Activated T-helper 2 cell treated with anti-CD3 and anti-CD28 coated beads, Interferon-gamma antibody, Interleukin-2, Interleukin-4, amounts not matched to agents 10 μg/mL and 5 μg/mL and 100 μg/mL, durations not matched to agents 14 hours and 24 hours and 36 hours (primary cell): Measurements from ENCODE around the gene GARIN3. TPM values are rescaled to one million over a fixed set of nuclear protein-coding genes. Genes with fewer than 3 reads are reported as not detected.

Experiments
- DNase-seq: peaks from one replicate; pipeline ENCODE4 v3.0.0; 2021; ENCODE audit warnings: low spot score
- H3K27ac Mint-ChIP-seq: one replicate; pipeline ENCODE4 v1.8.0; 2021; ENCODE audit warnings: mixed read lengths
- H3K27me3 Mint-ChIP-seq: one replicate; pipeline ENCODE4 v1.8.0; 2021; ENCODE audit warnings: low read depth, mixed read lengths
- H3K36me3 Mint-ChIP-seq: one replicate; pipeline ENCODE4 v1.8.0; 2021; ENCODE audit warnings: low read depth, mixed read lengths
- H3K4me1 Mint-ChIP-seq: one replicate; pipeline ENCODE4 v1.8.0; 2021; ENCODE audit warnings: low read depth, mixed read lengths
- H3K4me3 Mint-ChIP-seq: one replicate; pipeline ENCODE4 v1.8.0; 2021; ENCODE audit warnings: low read depth, mild to moderate bottlenecking, moderate library complexity, mixed read lengths
- H3K9me3 Mint-ChIP-seq: one replicate; pipeline ENCODE4 v1.8.0; 2021; ENCODE audit warnings: mixed read lengths
- intact Hi-C: fragments of 100-400 bp; cut with micrococcal nuclease; formaldehyde crosslinking; loops from one replicate; pipeline ENCODE4 v1.15.1; 2023
- total RNA-seq: library from RNA; stranded (reverse); gene quantifications from 2 replicates; pipeline ENCODE4 v1.2.3, GENCODE V29; 2022

GARIN3 gene
- total RNA-seq, 1 donor from 2014 or later, result 0.23 TPM

DNA sequence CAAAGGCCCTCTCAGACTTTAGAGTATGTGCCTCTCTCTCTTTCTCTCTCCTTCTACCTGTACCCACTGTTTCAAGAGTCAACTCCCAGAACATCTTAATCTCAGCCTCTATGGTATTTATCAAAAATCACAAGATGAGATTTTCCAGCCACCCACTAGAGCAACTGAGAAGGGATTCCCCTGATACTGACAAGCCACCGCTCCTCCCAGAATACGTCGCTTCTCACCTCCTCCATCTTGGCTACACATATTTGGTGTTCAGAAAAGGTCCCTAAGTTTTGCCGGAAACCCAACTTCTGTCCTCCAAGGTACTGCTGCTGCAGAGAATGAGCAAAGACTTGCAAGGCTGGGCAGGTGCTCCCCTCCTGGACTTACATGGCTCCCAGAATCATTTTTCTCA lies 6.1 kb downstream of the GARIN3 start:
- peaks cover 61% of the 10 kb centered on the region for H3K4me1 Mint-ChIP-seq
- intact Hi-C loops, result loop anchor here (1.0 kb wide), 1 partner anchor 15 kb away; no protein-coding TSS in a partner anchor
- no peaks in the 10 kb centered on the region for H3K9me3 Mint-ChIP-seq
- H3K27ac Mint-ChIP-seq, result peak overlapping the region; percentile 96
- no peaks in the 10 kb centered on the region for H3K27me3 Mint-ChIP-seq
- peak; percentile 12 for DNase-seq
- H3K36me3 Mint-ChIP-seq, result peaks cover 4% of the 10 kb centered on the region
- H3K4me3 Mint-ChIP-seq, result peak overlapping the region; percentile 61

GRCh38 chr5:157159209-157159751 lies 6.8 kb downstream of the GARIN3 start:
- DNase-seq, result peak; percentile 14
- H3K27ac Mint-ChIP-seq, result peak overlapping the region; percentile 96
- H3K36me3 Mint-ChIP-seq, result peaks cover 4% of the 10 kb centered on the region
- no peaks in the 10 kb centered on the region for H3K9me3 Mint-ChIP-seq
- peak overlapping the region; percentile 20 for H3K4me3 Mint-ChIP-seq
- H3K27me3 Mint-ChIP-seq, result no peaks in the 10 kb centered on the region
- intact Hi-C loops, result loop anchor here (1.0 kb wide), 2 partner anchors 8 to 13 kb away; no protein-coding TSS in a partner anchor
- peaks cover 65% of the 10 kb centered on the region for H3K4me1 Mint-ChIP-seq

- no peak overlapping the region for H3K27ac Mint-ChIP-seq
- intact Hi-C loops, result no loop called here
- H3K36me3 Mint-ChIP-seq, result peaks cover 4% of the 10 kb centered on the region
- H3K4me1 Mint-ChIP-seq, result peaks cover 69% of the 10 kb centered on the region
- H3K9me3 Mint-ChIP-seq, result no peaks in the 10 kb centered on the region
- no peaks in the 10 kb centered on the region for H3K27me3 Mint-ChIP-seq
- H3K4me3 Mint-ChIP-seq, result no peak overlapping the region
- no peak for DNase-seq
Observed at GRCh38 chr5:157157293-157157891, 8.7 kb downstream of the GARIN3 start.

DNA sequence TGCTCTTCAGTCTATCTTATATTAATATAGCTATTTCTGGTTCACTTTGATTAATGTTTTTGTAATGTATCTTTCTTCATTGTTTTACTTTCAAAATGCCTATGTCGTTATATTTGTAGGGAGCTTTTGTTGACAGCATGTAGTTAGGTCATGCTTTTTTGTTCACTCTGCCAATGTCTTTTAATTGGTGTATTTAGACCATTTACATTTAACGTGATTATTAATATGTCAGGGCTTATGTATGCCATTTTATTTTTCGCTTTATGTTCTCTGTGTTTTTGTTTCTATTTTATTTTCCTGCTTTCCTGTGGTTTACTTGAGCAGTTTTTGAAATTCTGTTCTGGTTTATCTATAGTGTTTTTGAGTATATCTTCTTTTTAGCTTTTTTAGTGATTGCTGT lies 10.8 kb downstream of the GARIN3 start:
- intact Hi-C loops, result no loop called here
- Mint-ChIP-seq H3K4me3 (peak overlapping the region; percentile 78), H3K36me3 (peaks cover 4% of the 10 kb centered on the region), H3K4me1 (peaks cover 66% of the 10 kb centered on the region), H3K27ac (peak overlapping the region; percentile 84), H3K27me3 (no peaks in the 10 kb centered on the region), H3K9me3 (no peaks in the 10 kb centered on the region)
- DNase-seq, result no peak

- H3K4me1 Mint-ChIP-seq, result peaks cover 52% of the 10 kb centered on the region
- intact Hi-C loops, result no loop called here
- H3K9me3 Mint-ChIP-seq, result no peaks in the 10 kb centered on the region
- no peaks in the 10 kb centered on the region for H3K27me3 Mint-ChIP-seq
- DNase-seq, result no peak
- H3K36me3 Mint-ChIP-seq, result no peaks in the 10 kb centered on the region
- H3K4me3 Mint-ChIP-seq, result no peak overlapping the region
- peak overlapping the region; percentile 21 for H3K27ac Mint-ChIP-seq
Observed at GRCh38 chr5:157150995-157151394, 15.1 kb downstream of the GARIN3 start.

DNA sequence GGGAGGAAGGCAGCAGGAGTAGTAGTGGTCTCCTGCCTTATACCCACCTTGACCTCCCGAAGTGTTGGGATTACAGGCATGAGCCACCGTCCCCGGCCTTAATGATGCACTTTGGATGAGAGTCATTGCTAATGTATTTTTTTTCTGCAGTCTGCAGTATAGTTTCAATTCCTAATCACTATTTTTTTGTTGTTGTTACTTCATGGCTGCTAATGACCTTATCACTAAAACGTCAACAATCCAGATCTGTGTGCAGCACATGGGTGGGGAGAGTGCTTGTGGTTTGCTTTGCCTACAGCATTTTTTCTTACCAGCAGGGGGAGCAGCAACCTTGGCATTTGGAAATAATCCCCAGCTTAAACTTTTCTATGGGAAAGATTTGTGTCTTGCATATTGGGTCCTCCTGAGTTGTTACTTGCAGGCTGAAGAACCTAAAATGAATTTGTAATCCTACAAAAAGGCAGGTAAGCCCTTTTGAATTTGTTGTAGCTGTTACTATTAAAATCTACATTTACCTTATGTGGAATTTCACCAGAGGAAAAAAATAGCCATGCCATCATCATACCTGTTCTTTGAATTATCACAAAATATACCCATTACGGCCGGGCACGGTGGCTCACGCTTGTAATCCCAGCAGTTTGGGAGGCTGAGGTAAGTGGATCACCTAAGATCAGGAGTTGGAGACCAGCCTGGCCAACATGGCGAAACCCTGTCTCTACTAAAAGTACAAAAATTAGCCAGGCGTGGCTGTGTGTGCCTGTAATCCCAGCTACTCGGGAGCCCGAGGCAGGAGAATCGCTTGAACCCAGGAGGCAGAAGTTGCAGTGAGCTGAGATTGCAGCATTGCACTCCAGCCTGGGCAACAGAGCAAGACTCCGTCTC lies 17.1 kb downstream of the GARIN3 start:
- H3K27me3 Mint-ChIP-seq, result no peaks in the 10 kb centered on the region
- peak; percentile 77 for DNase-seq
- intact Hi-C loops, result loop anchor here (1.0 to 10.0 kb wide), 7 partner anchors 33 to 596 kb away; partner anchors contain the start of genes LSM11 and NIPAL4
- H3K4me1 Mint-ChIP-seq, result peaks cover 39% of the 10 kb centered on the region
- H3K36me3 Mint-ChIP-seq, result no peaks in the 10 kb centered on the region
- no peaks in the 10 kb centered on the region for H3K9me3 Mint-ChIP-seq
- peak overlapping the region; percentile 70 for H3K27ac Mint-ChIP-seq
- no peak overlapping the region for H3K4me3 Mint-ChIP-seq

DNA sequence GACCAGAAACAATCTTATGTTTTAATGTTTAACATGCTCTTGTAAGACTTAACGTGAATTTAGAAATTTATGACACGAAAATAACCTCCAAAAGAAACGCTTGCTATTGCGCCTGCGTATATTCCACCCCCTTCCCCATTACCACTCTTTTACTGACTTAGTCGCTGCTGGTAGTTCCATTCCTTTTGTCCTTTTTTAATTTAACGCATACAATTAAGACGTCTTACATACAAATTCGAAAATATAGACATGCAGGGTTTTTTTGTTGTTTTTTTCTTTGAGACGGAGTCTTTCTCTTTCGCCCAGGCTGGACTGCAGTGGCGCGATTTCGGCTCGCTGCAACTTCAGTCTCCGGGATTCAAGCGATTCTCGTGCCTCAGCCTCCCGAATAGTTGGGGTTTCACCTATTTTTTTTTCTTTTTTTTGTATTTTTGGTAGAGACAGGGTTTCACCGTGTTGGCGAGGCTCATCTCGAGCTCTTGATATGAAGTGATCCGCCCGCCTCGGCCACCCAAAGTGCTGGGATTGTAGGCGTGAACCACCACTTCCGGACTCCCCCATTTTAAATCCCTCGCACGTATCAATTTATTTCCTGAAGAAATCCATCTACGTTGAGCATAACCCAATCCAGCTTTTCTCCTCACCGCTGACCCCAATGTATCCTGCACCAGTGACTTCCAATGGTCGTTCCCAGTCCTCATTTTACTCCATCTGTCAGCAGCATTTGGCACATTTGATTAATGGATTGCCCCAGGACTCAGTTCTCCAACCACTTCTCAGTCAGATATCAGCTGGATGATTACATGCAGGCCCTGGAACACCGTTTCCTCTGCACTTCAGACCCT lies 22.7 kb downstream of the GARIN3 start:
- Mint-ChIP-seq H3K36me3 (peaks cover 36% of the 10 kb centered on the region), H3K4me1 (peaks cover 36% of the 10 kb centered on the region), H3K27me3 (no peaks in the 10 kb centered on the region), H3K9me3 (no peaks in the 10 kb centered on the region), H3K4me3 (peak overlapping the region; percentile 97), H3K27ac (peak overlapping the region; percentile 97)
- intact Hi-C loops, result loop anchor here (2.0 to 10.0 kb wide), 5 partner anchors 43 to 601 kb away; partner anchors contain the start of genes LSM11 and NIPAL4
- DNase-seq, result peak; percentile 43

DNA sequence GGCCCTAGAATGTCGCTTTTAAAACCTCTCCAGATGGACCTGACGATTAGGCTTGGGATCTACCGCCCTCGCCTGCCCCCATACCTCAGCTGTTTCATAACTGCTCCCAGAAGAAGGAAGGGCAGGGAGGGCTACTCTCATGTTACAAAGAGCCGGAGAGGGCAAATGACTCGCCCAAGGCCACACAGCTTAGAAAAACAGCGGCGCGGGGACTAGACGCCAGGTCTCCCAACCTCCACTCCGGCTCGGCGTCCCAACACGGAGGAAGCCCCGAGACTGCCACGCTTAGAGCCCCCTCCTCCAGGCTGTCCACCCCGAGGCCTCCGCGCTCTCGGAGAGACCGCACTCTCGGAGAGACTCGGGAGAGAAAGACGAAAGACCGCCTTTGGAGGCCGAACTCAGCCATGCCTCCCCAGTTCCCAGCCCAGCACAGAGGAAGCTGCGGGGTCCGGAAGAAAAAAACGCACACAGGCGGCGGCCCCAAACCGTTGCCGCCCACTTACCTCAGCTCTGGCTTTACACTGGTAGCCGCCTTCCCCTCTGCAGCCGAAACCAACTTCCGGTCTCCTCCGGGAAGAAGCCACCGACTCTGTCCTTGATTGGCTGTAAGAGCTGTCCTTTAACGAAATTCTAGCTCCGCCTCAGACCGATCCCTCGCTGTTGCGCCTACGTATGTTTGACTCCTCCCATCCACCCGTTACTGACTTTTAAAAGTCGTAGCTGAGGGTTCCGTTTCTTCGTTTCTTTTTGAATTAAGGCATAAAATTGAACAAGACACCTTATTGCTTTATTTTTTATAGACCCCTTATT lies 23.5 kb downstream of the GARIN3 start, which contains the start of gene MED7:
TSS of gene MED7 (minus strand) at position 549 of the 810 bp plus-strand sequence. CDS start 3,434 bp downstream, outside the sequence.
- intact Hi-C loops, result loop anchor here (1.0 to 10.0 kb wide), 7 partner anchors 33 to 602 kb away; partner anchors contain the start of genes HAVCR2, LSM11 and NIPAL4
- H3K27me3 Mint-ChIP-seq, result no peaks in the 10 kb centered on the region
- H3K36me3 Mint-ChIP-seq, result peaks cover 44% of the 10 kb centered on the region
- DNase-seq, result peak; percentile 95
- H3K27ac Mint-ChIP-seq, result peak within 1 kb of the TSS; percentile 97
- no peaks in the 10 kb centered on the region for H3K9me3 Mint-ChIP-seq
- H3K4me3 Mint-ChIP-seq, result peak within 1 kb of the TSS; percentile 97
- peaks cover 31% of the 10 kb centered on the region for H3K4me1 Mint-ChIP-seq

DNA sequence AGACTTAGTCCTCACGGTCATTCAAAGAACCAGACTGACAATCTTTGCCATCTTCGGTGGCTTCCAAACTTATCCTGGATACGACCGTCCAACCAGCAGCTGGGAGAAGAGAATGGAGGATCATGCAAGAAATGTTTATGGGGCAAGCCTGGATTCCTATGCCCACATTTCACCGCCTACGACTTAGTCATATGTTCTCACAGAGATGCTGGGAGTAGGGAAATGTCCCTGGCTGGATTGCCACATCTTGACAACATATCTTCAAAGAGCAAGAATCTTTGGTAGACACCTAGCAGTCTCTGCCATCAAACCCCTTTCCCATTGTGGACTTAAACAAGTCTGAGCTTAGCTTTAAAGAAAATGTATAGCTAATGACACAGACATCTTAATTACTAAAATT lies 28.4 kb downstream of the GARIN3 start:
- no peak for DNase-seq
- peaks cover 68% of the 10 kb centered on the region for H3K36me3 Mint-ChIP-seq
- H3K27ac Mint-ChIP-seq, result no peak overlapping the region

GRCh38 chr5:157132281-157132612 lies 33.8 kb downstream of the GARIN3 start:
- Mint-ChIP-seq H3K36me3 (peaks cover 22% of the 10 kb centered on the region), H3K27me3 (no peaks in the 10 kb centered on the region), H3K9me3 (peaks cover 2% of the 10 kb centered on the region), H3K27ac (no peak overlapping the region), H3K4me1 (peaks cover 36% of the 10 kb centered on the region), H3K4me3 (no peak overlapping the region)
- intact Hi-C loops, result loop anchor here (2.0 to 10.0 kb wide), 8 partner anchors 197 to 1995 kb away; no protein-coding TSS in a partner anchor
- DNase-seq, result no peak

More for the DNA sequence above, 28.4 kb downstream of the GARIN3 start:
- Mint-ChIP-seq H3K4me3 (no peak overlapping the region), H3K4me1 (peaks cover 37% of the 10 kb centered on the region), H3K9me3 (no peaks in the 10 kb centered on the region), H3K27me3 (no peaks in the 10 kb centered on the region)
- intact Hi-C loops, result loop anchor here (10.0 kb wide), 3 partner anchors 303 to 973 kb away; no protein-coding TSS in a partner anchor

DNA sequence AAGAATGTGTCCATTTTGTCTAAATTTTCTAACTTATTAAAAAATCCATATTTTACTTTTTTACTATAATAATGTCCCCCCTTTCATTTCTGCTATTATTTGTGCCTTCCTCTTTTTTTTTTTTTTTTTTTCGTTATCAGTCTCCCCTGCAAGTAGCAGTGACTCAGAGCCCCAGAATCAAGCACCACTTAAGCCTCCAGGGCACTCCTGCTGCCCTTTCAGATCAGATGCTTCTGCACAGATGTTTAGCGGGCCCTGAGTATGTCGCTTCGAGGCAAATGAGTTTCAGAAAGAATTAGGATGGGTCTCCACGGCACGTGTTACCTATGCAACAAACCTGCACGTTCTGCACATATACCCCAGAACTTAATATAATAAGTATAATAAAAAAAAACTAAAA lies 35.1 kb downstream of the GARIN3 start:
- no peaks in the 10 kb centered on the region for H3K27me3 Mint-ChIP-seq
- peaks cover 14% of the 10 kb centered on the region for H3K36me3 Mint-ChIP-seq
- H3K27ac Mint-ChIP-seq, result no peak overlapping the region
- H3K4me3 Mint-ChIP-seq, result no peak overlapping the region
- peaks cover 32% of the 10 kb centered on the region for H3K4me1 Mint-ChIP-seq
- H3K9me3 Mint-ChIP-seq, result peaks cover 4% of the 10 kb centered on the region
- intact Hi-C loops, result loop anchor here (5.0 to 10.0 kb wide), 7 partner anchors 296 to 1994 kb away; no protein-coding TSS in a partner anchor
- no peak for DNase-seq
